H9 (cell line): ENCODE data around the gene ZBTB20. TPM values are rescaled to one million over a fixed set of nuclear protein-coding genes. Genes with fewer than 3 reads are reported as not detected.

Source experiments
- DNase-seq: peaks from one replicate; pipeline ENCODE4 v3.0.0-alpha.2; 2017
- H2AFZ ChIP-seq: one replicate; pipeline ENCODE4 v1.6.1; 2013; ENCODE audit warnings: mild to moderate bottlenecking, low read length, control low read depth, moderate library complexity
- H2AK5ac ChIP-seq: 2 replicates; pipeline ENCODE4 v1.6.1; 2013; ENCODE audit warnings: low read length, control low read depth, mixed read lengths; ENCODE audit not compliant: insufficient read length
- H2BK120ac ChIP-seq: one replicate; pipeline ENCODE4 v1.6.1; 2013; ENCODE audit warnings: low read depth, mild to moderate bottlenecking, low read length, control low read depth, inconsistent platforms; ENCODE audit not compliant: poor library complexity, severe bottlenecking
- H2BK12ac ChIP-seq: 2 replicates; pipeline ENCODE4 v1.6.1; 2013; ENCODE audit warnings: low read length, control low read depth, mixed read lengths, low read depth; ENCODE audit not compliant: insufficient read length
- H2BK15ac ChIP-seq: 2 replicates; pipeline ENCODE4 v1.6.1; 2013; ENCODE audit warnings: low read depth, low read length, control low read depth
- H2BK20ac ChIP-seq: one replicate; pipeline ENCODE4 v1.6.1; 2013; ENCODE audit warnings: low read depth, mild to moderate bottlenecking, low read length, control low read depth, inconsistent platforms; ENCODE audit not compliant: poor library complexity, severe bottlenecking
- H2BK5ac ChIP-seq: 2 replicates; pipeline ENCODE4 v1.6.1; 2013; ENCODE audit warnings: low read length, control low read depth, mixed read lengths; ENCODE audit not compliant: insufficient read length
- H3K14ac ChIP-seq: 2 replicates; pipeline ENCODE4 v1.6.1; 2013; ENCODE audit warnings: low read length, control low read depth; ENCODE audit not compliant: insufficient read depth
- H3K18ac ChIP-seq: 2 replicates; pipeline ENCODE4 v1.6.1; 2013; ENCODE audit warnings: low read depth, mild to moderate bottlenecking, mixed read lengths, low read length, control low read depth; ENCODE audit not compliant: insufficient read length
- H3K23ac ChIP-seq: 2 replicates; pipeline ENCODE4 v1.6.1; 2013; ENCODE audit warnings: low read length, control low read depth, mixed read lengths, low read depth; ENCODE audit not compliant: insufficient read length
- H3K23me2 ChIP-seq: 2 replicates; pipeline ENCODE4 v1.6.1; 2013; ENCODE audit warnings: low read depth, mild to moderate bottlenecking, mixed read lengths, low read length, control low read depth; ENCODE audit not compliant: insufficient read length, poor library complexity, severe bottlenecking
- H3K27ac ChIP-seq: 2 replicates; pipeline ENCODE4 v1.5.1; 2013; ENCODE audit warnings: low read length, control low read depth, mixed read lengths, low read depth; ENCODE audit not compliant: insufficient read length
- H3K27me3 ChIP-seq: 2 replicates; pipeline ENCODE4 v1.6.1; 2013; ENCODE audit warnings: low read length, control low read depth, inconsistent platforms; ENCODE audit not compliant: insufficient read depth
- H3K4ac ChIP-seq: 2 replicates; pipeline ENCODE4 v1.6.1; 2013; ENCODE audit warnings: low read depth, mild to moderate bottlenecking, control low read depth, inconsistent platforms, low read length, moderate library complexity
- H3K4me1 ChIP-seq: 2 replicates; pipeline ENCODE4 v1.6.1; 2013; ENCODE audit warnings: low read length, control low read depth, inconsistent platforms; ENCODE audit not compliant: insufficient read depth
- H3K4me2 ChIP-seq: 2 replicates; pipeline ENCODE4 v1.6.1; 2013; ENCODE audit warnings: low read length, control low read depth, mixed read lengths; ENCODE audit not compliant: insufficient read length, insufficient read depth
- H3K56ac ChIP-seq: 2 replicates; pipeline ENCODE4 v1.6.1; 2013; ENCODE audit warnings: low read depth, mild to moderate bottlenecking, mixed read lengths, low read length, control low read depth; ENCODE audit not compliant: insufficient read length
- H3K79me1 ChIP-seq: 2 replicates; pipeline ENCODE4 v1.6.1; 2013; ENCODE audit warnings: low read depth, mild to moderate bottlenecking, moderate library complexity, low read length, control low read depth, inconsistent platforms; ENCODE audit not compliant: insufficient read depth, poor library complexity, severe bottlenecking
- H3K79me2 ChIP-seq: 2 replicates; pipeline ENCODE4 v1.6.1; 2013; ENCODE audit warnings: low read length, control low read depth, inconsistent platforms; ENCODE audit not compliant: insufficient read depth
- H3K9ac ChIP-seq: 2 replicates; pipeline ENCODE4 v1.6.1; 2013; ENCODE audit warnings: low read length, control low read depth, mixed read lengths; ENCODE audit not compliant: insufficient read length; ENCODE audit errors: extremely low read depth
- H3K9me3 ChIP-seq: one replicate; pipeline ENCODE4 v1.6.1; 2013; ENCODE audit warnings: low read depth, low read length, inconsistent platforms; ENCODE audit not compliant: control insufficient read depth
- H3T11ph ChIP-seq: one replicate; pipeline ENCODE4 v1.6.1; 2013; ENCODE audit warnings: mild to moderate bottlenecking, low read length, control low read depth, inconsistent platforms
- H4K20me1 ChIP-seq: one replicate; pipeline ENCODE4 v1.6.1; 2013; ENCODE audit not compliant: control insufficient read depth, insufficient read length, insufficient read depth
- H4K5ac ChIP-seq: 2 replicates; pipeline ENCODE4 v1.6.1; 2013; ENCODE audit warnings: low read depth, mild to moderate bottlenecking, mixed read lengths, low read length, control low read depth; ENCODE audit not compliant: insufficient read length
- H4K8ac ChIP-seq: replicated peaks from 2 replicates; pipeline ENCODE4 v1.6.1; 2013; ENCODE audit warnings: low read length, control low read depth, mixed read lengths, low read depth; ENCODE audit not compliant: insufficient read length
- H4K91ac ChIP-seq: 2 replicates; pipeline ENCODE4 v1.6.1; 2013; ENCODE audit warnings: low read depth, mild to moderate bottlenecking, moderate library complexity, mixed read lengths, low read length, control low read depth; ENCODE audit not compliant: insufficient read length
- H3K27ac Mint-ChIP-seq, 3 experiments: 2 replicates in 2 of 3; 3 replicates in 1 of 3; pipeline ENCODE4 v1.8.0; 2020 to 2021; ENCODE audit warnings: mixed read lengths in 3 of 3, mild to moderate bottlenecking in 1 of 3, moderate library complexity in 1 of 3
- H3K27me3 Mint-ChIP-seq: 2 replicates; pipeline ENCODE4 v1.8.0; 2021; ENCODE audit warnings: low read depth, mild to moderate bottlenecking, moderate library complexity, mixed read lengths
- H3K36me3 Mint-ChIP-seq, 3 experiments: 2 replicates in 2 of 3; 3 replicates in 1 of 3; pipeline ENCODE4 v1.8.0; 2020 to 2021; ENCODE audit warnings: low read depth in 3 of 3, mixed read lengths in 3 of 3; ENCODE audit not compliant: insufficient read depth in 1 of 3
- H3K4me1 Mint-ChIP-seq, 2 experiments: 2 replicates each; pipeline ENCODE4 v1.8.0; 2020; ENCODE audit warnings: mixed read lengths in 2 of 2
- H3K4me3 Mint-ChIP-seq, 2 experiments: 2 replicates in 1 of 2; 3 replicates in 1 of 2; pipeline ENCODE4 v1.8.0; 2020 to 2021; ENCODE audit warnings: mild to moderate bottlenecking in 2 of 2, mixed read lengths in 2 of 2, moderate library complexity in 1 of 2
- H3K9me3 Mint-ChIP-seq, 2 experiments: 2 replicates in 1 of 2; 3 replicates in 1 of 2; pipeline ENCODE4 v1.8.0; 2020; ENCODE audit warnings: mild to moderate bottlenecking in 2 of 2, mixed read lengths in 2 of 2, moderate library complexity in 1 of 2
- WGBS: extraction: QIAGEN DNeasy Blood & Tissue Kit; methylation state at CpG from one replicate; pipeline ENCODE4 v1.1.7; 2013; ENCODE audit warnings: missing lambda C conversion rate, low lambda C conversion rate, mixed read lengths; ENCODE audit not compliant: insufficient read length; ENCODE audit errors: extremely low coverage; 5-methylcytosine and 5-hydroxymethylcytosine counted together
- total RNA-seq: library from RNA; stranded (reverse); gene quantifications from 2 replicates; pipeline ENCODE4 v1.2.1, GENCODE V29; 2021
- TF ChIP-seq, protein P1 (sequence below): fragments of 200-600 bp; sonication (generic); conservative IDR thresholded peaks from 3 replicates; pipeline ENCODE4 v1.8.0; 2021; ENCODE audit warnings: antibody characterized with exemption, mild to moderate bottlenecking

The ZBTB20 gene
- total RNA-seq, 1 experiment from 2014 or later = 0.70 TPM

DNA sequence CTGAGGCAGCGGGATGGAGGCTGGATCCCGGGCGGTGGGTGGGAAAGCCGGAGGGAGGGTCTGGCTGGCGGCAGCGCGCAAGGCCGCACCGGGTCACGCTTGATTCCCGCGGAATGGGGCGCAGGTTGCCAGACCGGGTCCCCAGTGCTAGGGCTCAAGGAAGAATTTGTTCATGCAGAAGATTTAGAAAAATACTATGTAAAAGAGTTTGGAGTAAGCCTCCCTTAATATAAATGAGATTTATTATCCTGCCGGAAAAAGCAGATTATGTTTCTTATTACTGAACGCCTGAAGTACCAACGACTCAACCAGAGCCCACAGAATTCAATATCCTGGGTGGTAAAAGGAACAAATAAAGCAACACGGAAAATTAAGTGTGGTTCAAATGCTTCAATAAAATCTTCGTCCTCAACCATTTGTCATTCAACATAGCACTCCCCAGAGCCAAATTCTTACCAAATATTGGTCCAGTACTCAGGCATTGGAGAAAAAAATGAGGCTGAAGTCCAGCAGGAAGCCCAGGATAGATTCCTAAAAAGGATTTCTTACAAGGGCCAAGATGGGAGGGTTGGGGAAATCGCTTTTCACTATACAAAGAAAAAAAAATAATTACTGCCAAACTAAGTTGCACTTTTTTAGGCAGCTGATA is 1.2 kb upstream of the ZBTB20 start:
- Histone ChIP-seq H3K4me1 (no peaks in the 10 kb centered on the region), H4K8ac (no peak overlapping the region), H2AK5ac (no peak overlapping the region), H3K4me2 (peak overlapping the region; percentile 69), H3K9ac (peak overlapping the region; percentile 71), H2BK120ac (no peak overlapping the region), H2AFZ (no peak overlapping the region), H2BK12ac (no peak overlapping the region), H4K20me1 (no peaks in the 10 kb centered on the region), H2BK5ac (no peak overlapping the region), H3K23ac (no peak overlapping the region), H3K9me3 (no peaks in the 10 kb centered on the region), H3K56ac (no peak overlapping the region), H3K14ac (peak overlapping the region; percentile 98), H3K79me1 (no peaks in the 10 kb centered on the region), H3T11ph (no peak overlapping the region), H3K79me2 (no peaks in the 10 kb centered on the region), H2BK15ac (no peak overlapping the region), H2BK20ac (no peak overlapping the region), H3K18ac (peak overlapping the region; percentile 97), H3K27me3 (no peaks in the 10 kb centered on the region), H3K27ac (no peak overlapping the region), H4K5ac (no peak overlapping the region), H3K23me2 (peaks cover 3% of the 10 kb centered on the region), H3K4ac (no peak overlapping the region), H4K91ac (no peak overlapping the region)
- no CpG with 5 or more reads among the region's 20 CpGs for WGBS
- H3K4me3 Mint-ChIP-seq = peak overlapping the region; percentile 91 to 97
- no peak for DNase-seq
- H3K27me3 Mint-ChIP-seq = no peaks in the 10 kb centered on the region
- TF ChIP-seq, protein P1, sequence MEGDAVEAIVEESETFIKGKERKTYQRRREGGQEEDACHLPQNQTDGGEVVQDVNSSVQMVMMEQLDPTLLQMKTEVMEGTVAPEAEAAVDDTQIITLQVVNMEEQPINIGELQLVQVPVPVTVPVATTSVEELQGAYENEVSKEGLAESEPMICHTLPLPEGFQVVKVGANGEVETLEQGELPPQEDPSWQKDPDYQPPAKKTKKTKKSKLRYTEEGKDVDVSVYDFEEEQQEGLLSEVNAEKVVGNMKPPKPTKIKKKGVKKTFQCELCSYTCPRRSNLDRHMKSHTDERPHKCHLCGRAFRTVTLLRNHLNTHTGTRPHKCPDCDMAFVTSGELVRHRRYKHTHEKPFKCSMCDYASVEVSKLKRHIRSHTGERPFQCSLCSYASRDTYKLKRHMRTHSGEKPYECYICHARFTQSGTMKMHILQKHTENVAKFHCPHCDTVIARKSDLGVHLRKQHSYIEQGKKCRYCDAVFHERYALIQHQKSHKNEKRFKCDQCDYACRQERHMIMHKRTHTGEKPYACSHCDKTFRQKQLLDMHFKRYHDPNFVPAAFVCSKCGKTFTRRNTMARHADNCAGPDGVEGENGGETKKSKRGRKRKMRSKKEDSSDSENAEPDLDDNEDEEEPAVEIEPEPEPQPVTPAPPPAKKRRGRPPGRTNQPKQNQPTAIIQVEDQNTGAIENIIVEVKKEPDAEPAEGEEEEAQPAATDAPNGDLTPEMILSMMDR = no peak
- H3K9me3 Mint-ChIP-seq = peaks cover 0 to 5% of the 10 kb centered on the region in 2 experiments; a peak in 1 of 5 replicates
- peak overlapping the region; percentile 66 to 96 (median 67); a peak in 5 of 7 replicates for H3K27ac Mint-ChIP-seq
- H3K4me1 Mint-ChIP-seq = peaks cover 14 to 18% of the 10 kb centered on the region in 2 experiments
- H3K36me3 Mint-ChIP-seq = 0 out of 7 replicates have a peak, but pooled peaks cover 0 to 4% (median 0%) of the 10 kb centered on the region in 3 experiments
